ENCODE results near the gene STARD9. TPM values are rescaled to one million over a fixed set of nuclear protein-coding genes. Genes with fewer than 3 reads are reported as not detected.
A peak's percentile ranks its signal among the peaks of the same experiment; 100 is the strongest.

Gene STARD9
- total RNA-seq, 1 donor from 2014 or later = 10.0 TPM

- Mint-ChIP-seq H3K27ac (peak overlapping the region; percentile 9), H3K4me1 (ENCODE audit: low read depth) (peaks cover 14% of the 10 kb centered on the region), H3K9me3 (no peaks in the 10 kb centered on the region), H3K27me3 (ENCODE audit: low read depth) (no peaks in the 10 kb centered on the region), H3K4me3 (ENCODE audit: low read depth) (no peak overlapping the region), H3K36me3 (ENCODE audit: low read depth) (peaks cover 3% of the 10 kb centered on the region)
- DNase-seq (ENCODE audit: low spot score) = no peak
- intact Hi-C loops (cut with micrococcal nuclease) = no loop called here
Observed at GRCh38 chr15:42693942-42694341, 118.5 kb downstream of the STARD9 start.

- Mint-ChIP-seq H3K27ac (no peak overlapping the region), H3K9me3 (no peaks in the 10 kb centered on the region), H3K4me3 (ENCODE audit: low read depth) (no peak overlapping the region), H3K27me3 (ENCODE audit: low read depth) (no peaks in the 10 kb centered on the region), H3K36me3 (ENCODE audit: low read depth) (peaks cover 3% of the 10 kb centered on the region), H3K4me1 (ENCODE audit: low read depth) (peaks cover 14% of the 10 kb centered on the region)
- intact Hi-C loops (cut with micrococcal nuclease) = no loop called here
- DNase-seq (ENCODE audit: low spot score) = no peak
Observed at GRCh38 chr15:42694398-42694797, 119.0 kb downstream of the STARD9 start.

- H3K36me3 Mint-ChIP-seq (ENCODE audit: low read depth) = peaks cover 7% of the 10 kb centered on the region
Observed at GRCh38 chr15:42695527-42696071, 120.2 kb downstream of the STARD9 start.

GRCh38 chr15:42696626-42697025 is 121.2 kb downstream of the STARD9 start:
- Mint-ChIP-seq H3K36me3 (ENCODE audit: low read depth) (peaks cover 11% of the 10 kb centered on the region), H3K4me1 (ENCODE audit: low read depth) (peaks cover under 1% of the 10 kb centered on the region), H3K9me3 (no peaks in the 10 kb centered on the region), H3K27ac (no peak overlapping the region), H3K27me3 (ENCODE audit: low read depth) (no peaks in the 10 kb centered on the region), H3K4me3 (ENCODE audit: low read depth) (no peak overlapping the region)
- no peak for DNase-seq (ENCODE audit: low spot score)
- intact Hi-C loops (cut with micrococcal nuclease) = no loop called here

More at GRCh38 chr15:42695527-42696071, 120.2 kb downstream of the STARD9 start:
- H3K27me3 Mint-ChIP-seq (ENCODE audit: low read depth) = no peaks in the 10 kb centered on the region
- H3K4me1 Mint-ChIP-seq (ENCODE audit: low read depth) = peaks cover 9% of the 10 kb centered on the region
- no peak overlapping the region for H3K27ac Mint-ChIP-seq
- H3K4me3 Mint-ChIP-seq (ENCODE audit: low read depth) = no peak overlapping the region
- intact Hi-C loops (cut with micrococcal nuclease) = no loop called here
- DNase-seq (ENCODE audit: low spot score) = no peak
- H3K9me3 Mint-ChIP-seq = no peaks in the 10 kb centered on the region

DNA sequence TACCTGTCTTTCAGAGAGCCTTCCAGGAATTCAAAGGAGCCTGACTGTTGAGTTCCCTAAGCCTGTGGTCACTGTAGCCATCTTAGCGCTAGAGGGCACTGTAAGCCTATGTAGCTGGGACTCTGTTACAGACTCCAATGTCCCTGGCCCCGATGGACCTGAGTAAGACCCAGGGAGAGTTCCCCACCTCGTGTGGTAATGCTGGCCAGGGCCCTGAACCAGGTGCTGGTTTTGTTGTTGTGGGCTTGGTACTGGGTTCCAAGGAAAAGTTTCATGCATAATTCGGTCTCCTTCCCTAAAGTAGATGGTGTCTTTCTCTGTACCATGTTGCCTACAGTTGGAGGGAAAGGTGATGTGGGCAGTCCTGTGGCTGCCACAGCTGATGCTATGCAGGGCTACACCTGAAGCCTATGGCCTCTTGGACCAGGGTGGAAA is 129.1 kb downstream of the STARD9 start:
- Mint-ChIP-seq H3K36me3 (ENCODE audit: low read depth) (peaks cover 9% of the 10 kb centered on the region), H3K27me3 (ENCODE audit: low read depth) (no peaks in the 10 kb centered on the region), H3K27ac (no peak overlapping the region), H3K4me1 (ENCODE audit: low read depth) (peaks cover 5% of the 10 kb centered on the region), H3K4me3 (ENCODE audit: low read depth) (no peak overlapping the region), H3K9me3 (no peaks in the 10 kb centered on the region)
- DNase-seq (ENCODE audit: low spot score) = peak; percentile 42
- intact Hi-C loops (cut with micrococcal nuclease) = loop anchor here (1.0 kb wide), 1 partner anchor 222 kb away; no protein-coding TSS in a partner anchor

GRCh38 chr15:42705336-42705735 is 129.9 kb downstream of the STARD9 start:
- intact Hi-C loops (cut with micrococcal nuclease) = no loop called here
- peaks cover 5% of the 10 kb centered on the region for H3K4me1 Mint-ChIP-seq (ENCODE audit: low read depth)
- H3K27ac Mint-ChIP-seq = no peak overlapping the region
- no peaks in the 10 kb centered on the region for H3K27me3 Mint-ChIP-seq (ENCODE audit: low read depth)
- H3K9me3 Mint-ChIP-seq = no peaks in the 10 kb centered on the region
- no peak overlapping the region for H3K4me3 Mint-ChIP-seq (ENCODE audit: low read depth)
- peaks cover 5% of the 10 kb centered on the region for H3K36me3 Mint-ChIP-seq (ENCODE audit: low read depth)
- no peak for DNase-seq (ENCODE audit: low spot score)

GRCh38 chr15:42707068-42707467 is 131.7 kb downstream of the STARD9 start:
- Mint-ChIP-seq H3K36me3 (ENCODE audit: low read depth) (no peaks in the 10 kb centered on the region), H3K27ac (no peak overlapping the region), H3K9me3 (no peaks in the 10 kb centered on the region), H3K4me1 (ENCODE audit: low read depth) (peaks cover 5% of the 10 kb centered on the region), H3K27me3 (ENCODE audit: low read depth) (no peaks in the 10 kb centered on the region), H3K4me3 (ENCODE audit: low read depth) (no peak overlapping the region)
- no peak for DNase-seq (ENCODE audit: low spot score)
- intact Hi-C loops (cut with micrococcal nuclease) = no loop called here

DNA sequence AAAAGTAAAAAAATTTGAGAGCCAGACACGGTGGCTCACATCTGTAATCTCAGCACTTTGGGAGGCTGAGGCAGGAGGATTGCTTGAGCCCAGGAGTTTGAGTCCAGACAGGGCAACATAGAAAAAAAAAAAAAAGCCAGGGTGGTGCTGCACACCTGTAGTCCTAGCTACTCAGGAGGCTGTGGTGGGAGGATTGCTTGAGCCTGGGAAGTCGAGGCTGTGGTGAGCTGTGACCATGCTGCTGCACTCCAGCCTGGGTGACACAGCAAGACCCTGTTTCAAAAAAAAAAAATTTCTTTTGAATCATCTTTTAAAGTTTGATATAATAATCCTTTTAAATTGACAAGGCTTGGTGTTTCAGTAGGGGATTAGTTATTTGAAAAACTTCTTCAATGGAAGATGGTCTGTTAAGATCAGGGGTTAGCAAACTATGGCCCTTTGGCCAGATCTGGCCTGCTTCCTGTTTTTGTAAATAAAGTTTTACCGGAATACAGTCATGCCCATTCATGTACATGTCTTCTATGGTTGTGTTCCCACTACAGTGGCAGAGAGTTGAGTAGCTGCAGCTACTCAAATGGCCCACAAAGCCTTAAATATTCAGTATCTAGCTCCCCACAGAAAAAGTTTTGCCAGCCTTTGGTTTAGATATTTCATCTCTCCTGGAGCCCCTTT is 132.6 kb downstream of the STARD9 start:
- no peaks in the 10 kb centered on the region for H3K36me3 Mint-ChIP-seq (ENCODE audit: low read depth)
- H3K27me3 Mint-ChIP-seq (ENCODE audit: low read depth) = no peaks in the 10 kb centered on the region
- H3K9me3 Mint-ChIP-seq = no peaks in the 10 kb centered on the region
- DNase-seq (ENCODE audit: low spot score) = no peak
- no peak overlapping the region for H3K4me3 Mint-ChIP-seq (ENCODE audit: low read depth)
- no peak overlapping the region for H3K27ac Mint-ChIP-seq
- intact Hi-C loops (cut with micrococcal nuclease) = no loop called here
- peaks cover 5% of the 10 kb centered on the region for H3K4me1 Mint-ChIP-seq (ENCODE audit: low read depth)

DNA sequence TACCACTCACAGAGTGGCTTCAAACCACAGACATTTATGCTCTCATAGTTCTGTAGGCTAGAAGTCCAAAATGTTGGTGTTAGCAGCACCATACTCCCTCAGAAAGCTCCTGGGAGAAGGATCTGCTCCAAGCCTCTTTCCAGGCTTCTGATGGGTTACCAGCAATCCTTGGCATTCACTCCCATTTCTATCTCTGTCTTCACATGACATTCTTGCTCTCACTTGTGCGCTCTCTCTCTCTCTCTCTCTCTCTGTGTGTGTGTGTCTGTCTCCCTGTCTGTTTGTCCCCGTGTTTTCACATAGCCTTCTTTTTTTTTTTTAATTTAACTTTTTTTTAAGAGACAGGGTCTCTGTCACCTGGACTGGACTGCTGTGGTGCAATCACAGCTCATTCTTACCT is 135.3 kb downstream of the STARD9 start:
- intact Hi-C loops (cut with micrococcal nuclease) = no loop called here
- DNase-seq (ENCODE audit: low spot score) = no peak
- H3K27me3 Mint-ChIP-seq (ENCODE audit: low read depth) = no peaks in the 10 kb centered on the region
- H3K27ac Mint-ChIP-seq = no peak overlapping the region
- H3K36me3 Mint-ChIP-seq (ENCODE audit: low read depth) = no peaks in the 10 kb centered on the region
- H3K4me3 Mint-ChIP-seq (ENCODE audit: low read depth) = no peak overlapping the region
- no peaks in the 10 kb centered on the region for H3K9me3 Mint-ChIP-seq
- peaks cover 4% of the 10 kb centered on the region for H3K4me1 Mint-ChIP-seq (ENCODE audit: low read depth)

DNA sequence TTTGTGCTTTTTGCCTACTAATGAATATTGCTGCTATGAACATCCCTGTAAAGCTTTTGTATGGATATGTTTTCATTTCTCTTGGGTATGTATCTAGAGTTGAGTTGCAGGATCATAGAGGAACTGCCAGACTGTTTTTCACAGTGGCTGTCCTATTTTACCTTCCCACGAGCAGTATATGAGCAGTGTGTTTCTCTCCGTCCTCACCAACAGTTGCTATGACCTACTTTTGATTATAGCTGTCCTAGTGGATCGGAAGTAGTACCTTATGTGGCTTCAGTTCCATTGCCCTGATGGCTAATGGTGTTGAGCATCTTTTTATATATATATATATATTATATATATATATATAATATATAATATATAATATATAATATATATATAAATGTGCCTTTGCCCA is 136.3 kb downstream of the STARD9 start:
- DNase-seq (ENCODE audit: low spot score) = no peak
- H3K27ac Mint-ChIP-seq = no peak overlapping the region
- H3K27me3 Mint-ChIP-seq (ENCODE audit: low read depth) = no peaks in the 10 kb centered on the region
- no peaks in the 10 kb centered on the region for H3K36me3 Mint-ChIP-seq (ENCODE audit: low read depth)
- intact Hi-C loops (cut with micrococcal nuclease) = no loop called here
- H3K4me3 Mint-ChIP-seq (ENCODE audit: low read depth) = no peak overlapping the region
- H3K9me3 Mint-ChIP-seq = no peaks in the 10 kb centered on the region
- peaks cover 4% of the 10 kb centered on the region for H3K4me1 Mint-ChIP-seq (ENCODE audit: low read depth)

GRCh38 chr15:42712584-42712983 is 137.2 kb downstream of the STARD9 start:
- Mint-ChIP-seq H3K36me3 (ENCODE audit: low read depth) (no peaks in the 10 kb centered on the region), H3K9me3 (no peaks in the 10 kb centered on the region), H3K27ac (no peak overlapping the region), H3K4me3 (ENCODE audit: low read depth) (no peak overlapping the region), H3K27me3 (ENCODE audit: low read depth) (no peaks in the 10 kb centered on the region), H3K4me1 (ENCODE audit: low read depth) (peaks cover 4% of the 10 kb centered on the region)
- DNase-seq (ENCODE audit: low spot score) = no peak
- intact Hi-C loops (cut with micrococcal nuclease) = no loop called here

DNA sequence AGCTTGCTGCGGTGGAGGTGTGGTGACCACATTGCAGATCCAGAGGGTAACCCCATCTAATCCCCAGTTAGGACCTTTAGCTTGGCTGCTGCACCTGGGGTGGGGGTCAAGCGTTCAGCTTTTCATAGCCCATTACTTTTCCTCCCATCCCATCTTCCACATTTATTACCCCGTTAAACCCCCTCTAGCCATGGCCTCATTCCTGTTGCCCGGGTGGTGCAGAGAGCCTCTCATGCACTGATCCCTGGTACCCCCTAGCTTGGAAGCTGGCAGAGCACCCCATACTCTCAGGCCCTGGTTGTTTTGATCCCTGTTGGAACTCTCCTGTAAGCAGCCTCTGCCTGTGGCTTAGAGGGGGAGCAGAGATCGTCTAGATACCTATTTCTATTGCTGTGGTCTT is 140.7 kb downstream of the STARD9 start:
- no peak overlapping the region for H3K27ac Mint-ChIP-seq
- intact Hi-C loops (cut with micrococcal nuclease) = no loop called here
- DNase-seq (ENCODE audit: low spot score) = no peak
- no peaks in the 10 kb centered on the region for H3K36me3 Mint-ChIP-seq (ENCODE audit: low read depth)
- H3K4me3 Mint-ChIP-seq (ENCODE audit: low read depth) = no peak overlapping the region
- no peaks in the 10 kb centered on the region for H3K27me3 Mint-ChIP-seq (ENCODE audit: low read depth)
- H3K4me1 Mint-ChIP-seq (ENCODE audit: low read depth) = no peaks in the 10 kb centered on the region
- H3K9me3 Mint-ChIP-seq = no peaks in the 10 kb centered on the region

DNA sequence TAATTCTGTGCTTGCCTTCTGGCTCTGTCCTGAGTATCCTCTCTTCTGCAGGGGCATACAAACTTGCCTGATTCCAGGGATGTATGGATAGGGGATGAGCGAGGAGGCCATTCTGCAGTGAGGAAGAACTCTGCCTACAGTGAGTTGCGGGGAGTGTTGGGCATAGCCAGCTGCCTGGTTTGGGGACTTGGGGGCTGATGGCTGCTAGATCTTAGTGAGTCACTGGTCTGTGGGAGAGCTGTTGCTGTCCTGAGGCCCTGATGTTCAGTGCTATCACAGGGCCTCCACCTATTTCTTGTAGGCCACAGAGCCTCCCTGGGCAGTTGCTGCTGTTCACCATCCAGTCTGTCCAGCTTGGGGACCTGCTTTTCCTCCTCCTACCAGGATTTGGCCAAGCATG is 141.2 kb downstream of the STARD9 start:
- Mint-ChIP-seq H3K4me3 (ENCODE audit: low read depth) (no peak overlapping the region), H3K27me3 (ENCODE audit: low read depth) (no peaks in the 10 kb centered on the region), H3K27ac (no peak overlapping the region), H3K9me3 (no peaks in the 10 kb centered on the region), H3K36me3 (ENCODE audit: low read depth) (no peaks in the 10 kb centered on the region), H3K4me1 (ENCODE audit: low read depth) (no peaks in the 10 kb centered on the region)
- intact Hi-C loops (cut with micrococcal nuclease) = no loop called here
- no peak for DNase-seq (ENCODE audit: low spot score)
